ENCODE data around the gene SRP9.

Gene SRP9, protein sequence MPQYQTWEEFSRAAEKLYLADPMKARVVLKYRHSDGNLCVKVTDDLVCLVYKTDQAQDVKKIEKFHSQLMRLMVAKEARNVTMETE

GRCh38 chr1:225777583-225778336 lies at the start of gene SRP9:
Gene SRP9, plus strand, starts transcription at chr1:225777826. Its CDS starts 115 bp downstream, at chr1:225777941.
- peak; percentile 95 to 97 for DNase-seq (ENCODE audit: low read depth in 2 of 2)

GRCh38 chr1:225731491-225731890 lies 46.1 kb upstream of the SRP9 start:
- DNase-seq (ENCODE audit: low read depth in 2 of 2), result no peak

DNA sequence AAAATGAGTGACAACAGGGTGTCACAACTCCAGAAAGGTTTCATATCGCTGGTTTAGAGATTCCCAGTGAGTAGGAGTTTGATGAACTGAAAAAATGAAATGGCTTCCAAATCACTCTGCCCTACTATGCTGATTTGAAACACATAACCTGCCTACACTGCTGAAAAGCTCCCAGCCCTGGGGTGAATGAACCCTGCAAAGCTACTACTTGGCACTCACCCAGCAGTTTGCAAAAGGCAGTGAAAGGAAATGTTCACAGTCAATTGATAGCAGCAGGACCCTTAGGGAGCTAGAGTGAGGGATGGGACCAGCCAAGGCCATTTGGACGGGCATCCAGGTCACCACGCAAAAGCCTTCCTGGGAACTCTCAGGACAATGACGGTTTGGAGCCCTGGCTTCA lies 44.4 kb upstream of the SRP9 start:
- DNase-seq (ENCODE audit: low read depth in 2 of 2), result no peak

DNA sequence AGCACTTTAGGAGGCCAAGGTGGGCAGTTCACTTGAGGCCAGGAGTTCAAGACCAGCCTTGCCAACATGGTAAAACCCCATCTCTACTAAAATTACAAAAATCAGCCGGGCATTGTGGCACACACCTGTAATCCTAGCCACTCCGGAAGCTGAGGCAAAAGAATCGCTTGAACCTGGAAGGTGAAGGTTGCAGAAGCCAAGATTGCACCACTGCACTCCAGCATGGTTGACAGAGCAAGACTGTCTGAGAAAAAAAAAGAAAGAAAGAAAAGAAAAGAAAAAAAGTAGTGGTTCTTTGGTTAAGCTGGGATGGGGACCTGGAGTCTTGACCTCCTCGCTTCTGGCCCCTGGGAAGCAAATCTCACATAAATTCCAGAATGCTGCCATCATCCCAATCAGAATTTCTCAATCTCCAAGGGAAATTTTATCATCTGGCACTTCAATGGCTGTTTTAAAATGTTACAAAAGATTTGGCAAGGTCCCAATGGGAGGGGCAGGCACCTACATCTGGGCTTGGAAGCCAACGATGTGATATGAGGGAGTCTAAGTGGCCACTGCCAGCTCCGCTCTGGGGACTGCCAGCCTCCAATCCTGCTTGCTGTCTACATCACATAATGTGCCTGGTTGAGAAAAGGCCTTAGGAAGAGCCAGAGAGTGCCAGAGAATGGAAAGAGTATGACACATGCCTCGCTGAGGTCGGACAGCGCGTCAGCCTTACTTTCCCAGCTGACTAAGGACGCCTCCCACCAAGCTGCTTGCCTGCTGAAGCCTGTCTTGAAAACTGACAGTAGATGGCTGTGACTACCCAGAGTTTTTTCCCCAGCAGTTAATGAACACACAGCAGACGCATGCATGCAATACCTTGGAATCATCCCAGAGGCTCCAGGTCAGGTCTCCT lies 42.1 kb upstream of the SRP9 start:
- DNase-seq (ENCODE audit: low read depth in 2 of 2), result no peak

GRCh38 chr1:225736437-225737098 lies 41.1 kb upstream of the SRP9 start:
- DNase-seq (ENCODE audit: low read depth in 2 of 2), result no peak

GRCh38 chr1:225737161-225737560 lies 40.5 kb upstream of the SRP9 start:
- no peak for DNase-seq (ENCODE audit: low read depth in 2 of 2)

DNA sequence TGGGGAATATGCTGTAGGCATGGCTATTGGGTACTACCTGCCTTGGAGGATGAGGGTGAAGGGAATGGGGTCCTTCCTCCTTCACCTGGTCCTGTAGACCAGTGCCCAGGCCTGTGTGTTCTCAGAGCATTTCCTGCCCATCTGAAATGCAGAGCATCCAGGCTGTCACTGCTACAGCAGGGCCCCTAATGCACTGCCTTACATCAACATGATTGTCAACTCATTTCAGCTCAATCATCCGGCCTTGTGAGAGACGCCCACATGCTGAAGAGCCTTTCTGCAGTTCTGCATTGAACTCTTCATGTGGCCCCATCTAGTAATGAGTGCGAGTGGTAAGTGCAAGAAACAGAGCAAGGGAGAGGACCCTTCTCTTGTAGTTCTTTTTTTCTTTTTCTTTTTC lies 39.8 kb upstream of the SRP9 start:
- DNase-seq (ENCODE audit: low read depth in 2 of 2), result no peak

DNA sequence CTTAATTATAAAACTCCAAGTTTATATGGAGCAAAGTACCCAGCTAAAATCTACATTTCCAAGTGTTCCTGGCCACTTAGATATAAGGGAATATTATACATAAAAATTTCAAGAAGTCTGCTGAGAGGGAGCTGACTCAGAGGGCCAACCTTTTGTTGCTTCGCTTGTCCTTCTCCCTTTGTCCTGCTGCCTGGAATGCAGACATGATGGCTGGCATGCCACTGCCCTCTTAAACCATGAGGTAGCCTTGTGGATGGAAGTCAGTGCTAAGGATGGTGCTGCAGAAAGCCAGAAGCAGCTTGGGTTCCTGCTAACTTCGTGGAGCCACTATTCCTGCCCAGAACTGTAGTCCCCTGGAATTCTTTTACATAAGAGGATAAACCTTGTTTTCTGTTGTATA lies 38.9 kb upstream of the SRP9 start:
- no peak for DNase-seq (ENCODE audit: low read depth in 2 of 2)

DNA sequence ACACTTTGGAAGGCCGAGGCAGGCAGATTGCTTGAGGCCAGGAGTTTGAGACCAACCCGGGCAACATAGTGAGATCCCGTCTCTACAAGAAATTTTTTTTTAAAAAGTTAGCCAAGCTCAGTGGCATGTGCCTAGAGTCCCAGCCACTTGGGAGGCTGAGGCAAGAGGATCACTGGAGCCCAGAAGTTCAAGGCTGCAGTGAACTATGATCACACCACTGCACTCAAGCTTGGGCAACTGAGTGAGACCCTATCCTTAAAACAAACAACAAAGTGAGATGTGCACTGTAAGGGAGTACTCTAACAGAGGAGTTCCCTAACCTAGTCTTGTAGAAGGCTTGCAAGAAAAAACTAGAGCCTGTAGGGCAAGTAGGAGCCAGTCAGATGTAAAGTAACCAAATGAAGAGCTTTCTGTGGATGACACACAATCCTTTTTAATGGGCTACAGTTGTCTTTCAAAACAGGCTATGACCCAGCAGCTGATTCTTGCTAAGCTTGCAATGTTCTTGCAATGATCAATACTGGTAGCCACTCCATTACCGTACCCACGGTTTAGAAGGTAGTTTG lies 38.0 kb upstream of the SRP9 start:
- no peak for DNase-seq (ENCODE audit: low read depth in 2 of 2)

GRCh38 chr1:225744745-225745144 lies 32.9 kb upstream of the SRP9 start:
- no peak for DNase-seq (ENCODE audit: low read depth in 2 of 2)

DNA sequence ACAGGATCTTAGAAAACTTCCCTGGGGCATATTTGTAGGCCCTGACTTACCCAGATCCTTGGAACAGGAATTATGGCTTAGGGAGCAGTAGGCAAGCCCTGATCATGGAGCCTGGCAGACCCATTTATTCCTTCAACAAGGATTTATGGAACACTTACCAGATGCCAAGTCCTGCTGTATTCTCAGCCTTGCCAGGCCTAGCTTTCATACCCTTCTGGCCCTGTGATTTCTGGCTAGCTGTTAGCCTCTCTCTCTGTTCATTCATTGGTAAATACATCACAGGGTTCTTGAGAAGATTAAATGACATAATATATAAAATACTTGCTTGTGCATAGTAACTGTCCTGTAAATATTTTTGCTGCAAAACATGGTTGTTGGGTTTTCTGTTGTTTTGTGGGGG lies 32.4 kb upstream of the SRP9 start:
- no peak for DNase-seq (ENCODE audit: low read depth in 2 of 2)

GRCh38 chr1:225746361-225747179 lies 31.1 kb upstream of the SRP9 start:
- DNase-seq (ENCODE audit: low read depth in 2 of 2), result no peak

DNA sequence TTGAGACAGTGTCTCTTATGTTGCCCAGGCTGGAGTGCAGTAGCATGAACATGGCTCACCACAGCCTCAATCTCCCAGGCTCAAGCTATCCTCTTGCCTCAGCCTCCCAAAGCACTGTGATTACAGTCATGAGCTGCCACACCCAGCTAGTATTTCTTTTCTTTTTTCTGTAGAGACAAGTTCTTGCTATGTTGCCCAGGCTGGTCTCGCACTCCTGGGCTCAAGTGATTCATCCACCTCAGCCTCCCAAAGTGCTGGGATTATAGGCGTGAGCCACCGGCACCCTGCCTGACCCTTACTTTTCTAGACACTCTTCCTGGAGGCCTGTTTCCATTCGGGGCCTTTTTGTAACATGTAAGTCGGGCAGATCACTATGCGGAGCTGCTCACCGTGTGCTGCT lies 30.1 kb upstream of the SRP9 start:
- DNase-seq (ENCODE audit: low read depth in 2 of 2), result no peak

GRCh38 chr1:225748529-225748928 lies 29.1 kb upstream of the SRP9 start:
- DNase-seq (ENCODE audit: low read depth in 2 of 2), result no peak

- no peak for DNase-seq (ENCODE audit: low read depth in 2 of 2)
Observed at GRCh38 chr1:225749706-225750105, 27.9 kb upstream of the SRP9 start.

- no peak for DNase-seq (ENCODE audit: low read depth in 2 of 2)
Observed at GRCh38 chr1:225750420-225750819, 27.2 kb upstream of the SRP9 start.

GRCh38 chr1:225750875-225751824 lies 26.5 kb upstream of the SRP9 start:
- no peak for DNase-seq (ENCODE audit: low read depth in 2 of 2)

- DNase-seq (ENCODE audit: low read depth in 2 of 2), result no peak
Observed at GRCh38 chr1:225752245-225752644, 25.4 kb upstream of the SRP9 start.

DNA sequence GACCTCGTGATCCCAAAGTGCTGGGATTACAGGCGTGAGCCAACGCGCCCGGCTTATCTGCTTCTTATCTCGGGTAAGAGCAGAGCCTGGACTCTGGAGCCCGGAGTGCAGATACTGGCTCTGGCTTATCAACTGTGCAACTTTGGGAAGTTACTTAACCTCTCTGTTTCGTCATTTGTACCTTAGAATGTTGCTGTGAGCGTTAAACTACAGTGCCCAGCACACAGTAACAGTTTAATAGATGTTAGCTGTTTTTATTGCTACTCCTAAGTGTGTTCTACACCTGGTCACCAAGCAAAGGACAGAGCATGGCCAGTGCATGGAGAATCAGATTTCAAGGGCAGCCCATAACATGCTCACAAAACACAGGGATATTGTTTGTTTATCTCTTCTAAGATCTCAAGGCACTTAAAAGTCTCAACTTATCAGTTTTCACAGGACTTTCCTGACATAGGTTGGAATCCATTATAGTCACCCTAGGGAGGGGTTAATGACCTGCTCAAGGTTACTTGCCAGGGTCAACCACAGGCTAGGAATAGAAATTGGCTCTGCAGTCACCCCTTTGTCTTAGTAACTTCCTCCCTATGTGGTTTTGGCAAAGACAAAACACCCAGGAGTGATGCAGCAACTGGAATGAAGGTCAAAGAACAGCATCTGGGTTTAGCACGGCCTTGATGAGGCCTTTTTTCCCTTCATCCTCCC lies 22.5 kb upstream of the SRP9 start:
- DNase-seq (ENCODE audit: low read depth in 2 of 2), result no peak

All from stimulated activated CD4-positive, alpha-beta T cell treated with anti-CD3 and anti-CD28 coated beads, Interleukin-4, amount 100 ng/mL, for 48 hours (primary cell).